Limb (tissue), 2 donors: Measurements from ENCODE around the gene EMX2.

Source experiments
- DNase-seq, 2 donors: peaks; one replicate each; pipeline ENCODE4 v3.0.0-alpha.2; 2016; ENCODE audit errors: extremely low spot score in 2 of 2

EMX2 gene

DNA sequence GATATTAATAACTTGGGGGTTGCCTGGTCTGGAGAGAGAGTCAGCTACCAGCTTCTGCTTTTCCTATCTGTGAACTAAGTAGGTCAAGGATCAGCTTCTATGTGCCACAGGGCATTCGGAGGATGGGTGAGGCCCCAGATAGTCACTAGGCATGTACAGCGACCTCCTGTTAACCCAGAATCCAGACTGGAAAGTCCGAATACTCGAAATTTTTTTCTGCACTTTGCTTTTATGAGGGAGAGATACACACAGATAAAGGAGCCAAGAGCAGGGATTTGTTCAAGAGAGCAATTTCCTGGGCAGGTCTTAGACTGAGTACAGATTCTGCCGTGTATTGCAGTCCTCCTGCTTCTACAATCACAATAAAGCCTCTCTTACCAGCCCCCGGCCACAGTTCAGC is 54.2 kb downstream of the EMX2 start:
- DNase-seq = no peak

DNA sequence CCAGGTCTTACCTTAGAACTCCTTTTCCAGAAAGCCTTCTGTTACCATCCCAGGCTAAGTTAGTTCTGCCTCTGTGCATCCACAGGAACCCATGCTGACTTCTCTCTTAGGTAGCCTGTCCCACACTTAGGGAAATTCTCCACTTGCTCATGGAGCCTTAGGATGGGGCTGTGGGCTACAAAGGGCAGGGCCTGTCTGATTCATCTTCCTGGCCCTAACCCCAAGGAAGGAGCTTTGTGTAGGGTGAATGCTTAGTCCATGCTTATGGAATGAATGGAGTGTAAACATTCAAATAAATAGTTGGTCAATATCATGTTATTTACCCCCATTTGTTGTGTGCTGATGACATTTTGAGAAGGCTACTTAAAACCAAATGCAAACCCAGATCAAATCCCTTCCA is 54.7 kb downstream of the EMX2 start:
- no peak for DNase-seq
